NCI-H2196 treated with DMSO at 0.1 percent for 48 hours (cell line): ENCODE data around the gene ABLIM2.

ENCODE experiments used
- DNase-seq: peaks from one replicate; lab custom pipeline; 2025; ENCODE audit not compliant: unreplicated experiment; lab: John Stamatoyannopoulos, UW

The ABLIM2 gene

DNA sequence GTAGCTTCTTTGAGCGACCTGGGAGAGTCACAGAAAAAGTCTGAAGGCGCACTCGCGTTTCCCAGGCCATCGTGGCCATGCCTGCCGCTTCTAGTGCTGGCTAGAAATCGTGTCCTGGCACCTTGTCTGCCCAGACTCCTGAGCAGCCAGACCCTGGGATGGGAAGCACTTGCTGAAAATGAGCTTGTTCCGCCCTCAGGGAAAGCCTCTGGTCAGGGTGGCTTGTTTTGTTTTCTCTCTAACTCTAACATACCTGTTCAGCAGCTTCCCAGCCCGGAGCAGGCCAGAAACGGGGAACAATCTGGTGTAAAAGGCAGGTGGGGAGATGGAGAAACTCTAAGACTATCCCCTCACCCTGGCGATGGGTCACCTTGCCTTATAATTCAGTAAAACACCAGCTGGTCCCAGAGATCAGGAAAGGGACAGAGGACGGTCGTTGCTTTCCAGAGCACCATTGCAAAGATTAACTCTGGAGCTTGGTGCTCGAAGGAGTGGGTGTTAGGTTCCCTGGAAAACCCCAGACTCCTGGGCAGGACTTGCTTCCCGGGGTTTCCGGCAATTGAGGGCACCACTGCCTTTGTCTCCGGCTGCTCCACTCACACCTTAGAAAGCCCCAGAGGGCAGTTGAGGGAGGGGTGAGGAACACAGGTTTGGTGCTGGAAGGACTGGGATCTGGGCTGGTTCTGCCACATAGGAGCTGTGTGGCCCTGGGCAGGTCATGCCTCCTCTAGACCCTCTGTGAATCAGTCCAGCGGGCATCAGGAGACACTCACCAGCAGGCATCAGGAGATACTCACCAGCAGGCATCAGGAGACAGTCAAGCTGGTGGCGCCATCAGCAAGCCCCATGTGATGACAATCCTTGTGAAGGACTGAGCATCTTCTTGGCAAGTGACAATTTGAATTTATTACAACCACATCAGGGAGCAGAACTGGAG is 36.0 kb upstream of the ABLIM2 start:
- no peak for DNase-seq

GRCh38 chr4:8192748-8193738 is 34.4 kb upstream of the ABLIM2 start:
- DNase-seq, result peak; percentile 26

GRCh38 chr4:8191136-8191747 is 32.6 kb upstream of the ABLIM2 start:
- no peak for DNase-seq

DNA sequence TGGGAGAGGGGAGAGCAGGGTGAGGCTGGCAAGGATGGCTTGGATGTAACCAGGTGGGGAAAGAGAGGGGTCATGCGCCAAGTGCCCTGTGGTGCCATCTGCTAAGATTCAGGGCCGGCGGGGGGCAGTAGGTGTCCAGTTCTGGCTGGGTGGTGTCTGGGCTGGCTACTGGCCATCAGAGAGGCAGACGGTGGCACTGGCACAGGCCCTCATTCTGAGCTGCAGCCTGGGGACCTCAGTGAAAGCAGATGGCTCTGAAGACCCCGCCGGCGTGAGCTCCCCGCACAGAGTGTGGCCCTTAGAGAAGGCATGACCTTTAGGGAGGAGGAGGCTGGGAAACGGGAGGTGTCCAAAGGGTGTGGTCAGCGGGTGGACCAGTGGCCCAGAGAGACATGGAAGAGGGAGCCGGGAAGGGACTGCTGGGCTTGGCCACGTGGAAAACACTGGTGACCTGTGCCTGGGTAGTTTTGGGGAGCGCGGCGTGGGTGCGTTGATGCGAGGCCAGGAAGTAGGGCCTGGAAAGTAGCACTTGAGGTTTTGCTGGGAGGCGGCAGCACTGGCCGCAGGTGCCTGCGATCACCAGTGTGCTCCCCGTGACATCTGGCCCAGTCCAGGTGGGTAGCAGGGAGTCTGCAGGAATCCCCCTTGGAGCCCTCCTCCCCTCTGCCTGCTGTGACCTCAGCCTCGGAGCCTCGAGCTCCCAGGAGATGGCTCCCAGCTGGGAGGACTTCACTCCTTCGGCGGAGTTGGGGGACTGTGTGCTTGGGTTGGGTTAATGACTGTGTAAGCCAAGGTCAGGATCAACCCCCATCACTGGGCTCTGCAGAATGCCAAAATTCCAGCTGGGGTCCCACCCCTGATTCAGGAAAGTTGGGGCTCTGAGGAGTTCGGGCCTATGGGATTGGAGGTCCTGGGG is 31.2 kb upstream of the ABLIM2 start:
- DNase-seq, result peak; percentile 30

DNA sequence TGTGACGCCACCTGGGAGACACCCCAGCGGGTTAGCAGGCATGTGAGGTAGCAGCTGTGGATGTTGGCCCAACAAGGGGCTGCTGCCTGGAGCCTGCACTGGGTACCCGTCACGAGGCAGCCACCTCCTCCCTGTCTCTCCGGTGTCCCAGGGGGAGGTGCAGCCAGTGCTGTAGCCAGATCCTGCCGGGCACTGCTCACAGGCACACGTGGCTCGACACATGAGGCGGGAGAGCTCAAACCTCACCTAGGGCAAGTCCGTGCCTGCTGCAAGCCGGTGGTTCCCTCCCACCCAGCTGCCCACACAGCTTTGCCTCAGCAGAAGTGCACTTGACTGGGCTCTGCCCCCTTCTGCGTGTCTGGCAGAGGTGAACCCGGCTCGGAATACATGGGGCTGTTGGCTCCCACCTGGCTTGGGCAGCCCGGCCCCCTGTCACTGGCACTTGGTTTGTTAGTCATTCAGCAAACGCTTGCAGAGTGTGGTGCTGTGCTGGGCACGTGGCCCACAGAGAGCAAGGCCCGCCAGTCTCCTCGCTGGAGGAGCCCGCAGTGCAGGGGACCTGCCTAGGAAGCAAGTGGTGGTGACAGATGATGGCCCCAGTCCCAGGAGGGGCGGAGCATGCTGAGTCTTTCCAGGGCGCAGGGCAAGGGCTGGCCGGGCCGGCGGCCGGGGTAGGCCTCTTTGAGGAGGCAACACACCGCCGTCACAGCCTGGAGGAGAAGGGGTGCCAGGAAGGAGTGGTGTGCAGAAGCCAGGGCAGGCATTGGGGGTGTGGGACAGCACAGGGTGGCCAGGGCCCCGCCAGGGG is 30.3 kb upstream of the ABLIM2 start:
- DNase-seq, result peak; percentile 96

DNA sequence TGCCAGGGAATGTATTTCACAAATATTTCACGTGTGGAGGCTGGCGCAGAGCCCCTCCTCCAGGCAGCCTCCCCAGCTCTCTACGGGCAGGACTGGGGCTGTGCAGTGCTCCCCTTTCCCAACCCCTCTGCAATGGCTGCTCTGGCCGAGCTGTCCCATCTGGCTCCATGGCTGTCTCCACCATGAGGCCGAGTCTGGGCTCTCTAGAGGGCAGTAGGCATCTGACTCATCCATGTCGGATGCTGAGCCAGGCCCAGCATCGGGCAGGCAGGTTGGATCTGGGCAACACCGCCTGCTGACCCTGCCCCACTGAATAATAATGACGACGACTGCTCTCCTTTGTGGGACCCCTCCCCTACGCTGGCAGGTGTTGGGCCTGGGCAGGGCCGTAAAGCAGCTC is 29.5 kb upstream of the ABLIM2 start:
- no peak for DNase-seq

GRCh38 chr4:8185930-8186329 is 27.3 kb upstream of the ABLIM2 start:
- DNase-seq, result no peak

GRCh38 chr4:8185295-8185694 is 26.7 kb upstream of the ABLIM2 start:
- DNase-seq, result no peak

GRCh38 chr4:8184061-8184460 is 25.4 kb upstream of the ABLIM2 start:
- no peak for DNase-seq

DNA sequence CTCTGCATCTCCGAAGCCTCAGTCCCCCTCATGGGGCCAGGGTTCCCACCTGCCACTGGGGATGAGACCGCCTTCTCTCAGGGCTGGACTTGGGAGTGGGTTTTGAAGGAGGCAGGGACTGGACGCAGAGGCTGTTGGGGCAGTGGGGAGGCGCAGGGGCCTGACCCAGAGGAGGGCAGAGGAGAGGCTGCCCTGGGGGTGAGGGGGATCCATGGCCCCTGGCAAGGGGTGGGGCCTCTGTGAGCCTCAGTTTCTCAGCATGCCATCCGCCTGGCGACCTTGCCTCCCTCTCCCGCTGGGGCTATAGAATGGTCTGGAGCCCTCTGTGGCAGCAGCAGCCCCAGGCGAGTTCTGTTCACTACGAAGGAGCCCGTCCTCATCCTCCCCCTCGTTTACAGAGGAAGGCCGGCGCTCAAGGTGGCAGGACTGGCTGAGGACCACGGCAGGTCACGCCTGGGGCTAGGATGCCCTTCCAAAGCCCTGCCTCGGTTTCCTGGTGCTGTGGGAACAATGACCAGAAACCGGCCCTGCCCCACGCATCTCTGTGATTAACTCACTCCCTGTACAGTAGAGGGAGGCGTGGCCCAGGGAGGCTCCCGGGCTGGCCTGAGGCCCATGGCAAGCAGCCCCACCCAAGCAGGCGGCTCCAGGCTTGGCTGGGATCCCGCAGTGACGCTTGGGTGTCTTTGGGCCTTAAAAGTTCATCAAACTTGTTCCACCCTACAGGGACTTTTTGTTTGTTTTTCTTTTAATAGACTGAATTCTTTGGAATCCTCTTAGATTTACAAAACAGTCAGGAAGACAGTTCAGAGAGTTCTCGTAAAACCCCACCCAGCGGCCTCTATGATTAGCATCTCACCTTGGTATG is 24.5 kb upstream of the ABLIM2 start:
- no peak for DNase-seq

DNA sequence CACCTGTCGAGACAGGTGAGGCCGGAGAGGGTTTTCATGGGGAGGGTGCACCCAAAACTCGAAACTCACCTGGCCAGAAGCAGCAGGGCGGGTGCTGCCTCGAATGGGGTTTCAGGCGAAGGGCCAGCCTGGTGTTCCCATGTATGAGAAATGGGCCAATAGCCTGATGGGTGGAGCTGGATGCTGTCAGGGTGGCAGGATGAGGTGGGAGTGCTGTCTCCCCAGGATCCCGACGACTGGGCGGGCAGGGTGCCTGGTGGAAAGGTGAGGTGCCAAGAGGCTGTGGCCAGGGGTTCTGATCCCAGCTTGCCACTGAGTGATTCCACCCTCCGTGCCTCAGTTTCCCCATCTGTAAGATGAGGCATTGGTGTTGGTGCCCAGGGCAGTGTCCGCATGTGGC is 23.7 kb upstream of the ABLIM2 start:
- DNase-seq, result no peak

GRCh38 chr4:8181844-8182243 is 23.2 kb upstream of the ABLIM2 start:
- DNase-seq, result no peak

DNA sequence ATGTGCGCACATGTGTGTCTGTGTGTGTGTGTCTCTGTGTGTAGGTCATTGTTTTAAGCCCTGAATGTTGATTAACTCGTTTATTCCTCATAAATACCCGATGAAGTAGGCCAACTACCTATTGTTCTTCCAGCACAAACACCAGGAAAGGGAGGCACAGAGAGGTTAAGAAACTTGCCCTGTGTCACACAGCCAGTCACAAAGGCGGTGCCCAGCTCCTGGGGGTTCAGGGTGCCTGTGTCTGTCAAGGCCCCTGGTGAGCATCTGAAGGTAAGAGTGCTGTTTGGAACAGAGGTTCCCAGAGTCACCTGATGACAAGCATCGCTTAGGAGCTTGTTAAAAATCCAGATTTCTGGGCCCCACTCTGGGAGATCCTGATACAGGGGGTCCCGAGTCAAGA is 22.5 kb upstream of the ABLIM2 start:
- DNase-seq, result no peak

DNA sequence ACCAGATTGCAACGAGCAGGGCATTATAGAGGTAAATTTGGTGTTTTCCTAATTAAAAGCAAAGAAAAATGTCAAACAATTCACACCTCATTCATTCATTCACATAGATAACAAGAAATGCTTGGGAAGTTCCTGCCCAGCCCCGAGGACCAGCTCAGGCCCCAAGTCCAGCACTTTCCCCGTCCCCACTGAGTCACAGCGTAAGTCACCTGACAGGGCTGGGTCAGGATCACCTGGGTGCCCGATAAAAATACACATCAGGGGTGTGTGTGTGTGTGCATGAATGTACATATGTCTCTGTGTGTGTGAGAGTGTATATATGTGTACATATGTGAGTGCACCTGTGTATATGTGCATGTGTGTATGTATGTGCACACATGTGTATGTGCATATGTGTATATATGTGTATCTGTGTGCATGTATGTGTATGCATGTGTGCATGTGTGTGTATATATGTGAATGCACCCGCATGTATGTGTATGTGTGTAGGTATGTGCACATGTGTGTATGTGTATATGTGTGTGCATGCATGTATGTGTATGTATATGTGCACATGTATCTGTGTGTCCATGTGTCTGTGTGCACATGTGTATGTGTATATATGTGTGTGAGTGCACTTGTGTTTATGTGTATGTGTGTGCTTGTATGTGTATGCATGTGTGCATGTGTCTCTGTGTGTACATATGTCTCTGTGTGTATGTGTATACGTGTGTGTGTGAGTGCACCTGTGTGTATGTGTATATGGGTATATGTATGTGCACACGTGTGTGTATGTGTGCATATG is 21.9 kb upstream of the ABLIM2 start:
- DNase-seq, result no peak

- DNase-seq, result no peak
Measured at GRCh38 chr4:8179771-8180170, 21.2 kb upstream of the ABLIM2 start.

- DNase-seq, result no peak
Measured at GRCh38 chr4:8179074-8179473, 20.5 kb upstream of the ABLIM2 start.

- no peak for DNase-seq
Measured at GRCh38 chr4:8177956-8178355, 19.3 kb upstream of the ABLIM2 start.

- no peak for DNase-seq
Measured at GRCh38 chr4:8177552-8177951, 18.9 kb upstream of the ABLIM2 start.
